Fibroblast of villous mesenchyme (primary cell): ENCODE results near the gene HMG20A. TPM values are rescaled to one million over a fixed set of nuclear protein-coding genes. Genes with fewer than 3 reads are reported as not detected.

Experiments used
- DNase-seq: peaks from one replicate; pipeline ENCODE4 v3.0.0-alpha.2; 2010; ENCODE audit warnings: low read depth
- H3K4me3 ChIP-seq: 2 replicates; pipeline ENCODE4 v1.5.1; 2011; ENCODE audit warnings: low read depth, mild to moderate bottlenecking, low read length
- CTCF ChIP-seq: IDR thresholded peaks from 2 replicates; pipeline ENCODE4 v1.5.1; 2012; ENCODE audit warnings: low read depth, mild to moderate bottlenecking, low read length; ENCODE audit not compliant: insufficient read depth
- total RNA-seq: library from RNA; depleted of rRNA; stranded (reverse); fragments of >200 nt; gene quantifications from 2 replicates; pipeline ENCODE4 v1.2.3, GENCODE V29; 2012

Gene HMG20A
- 30.9 and 36.7 TPM in 2 replicates for total RNA-seq

- peak within 1 kb of the TSS; percentile 96 for H3K4me3 ChIP-seq
- peak; percentile 93 for DNase-seq
- TF ChIP-seq CTCF, result no peak
Observed at GRCh38 chr15:77420610-77421369, at the start of gene HMG20A. Gene HMG20A (plus strand): TSS chr15:77420888. CDS start chr15:77458408, 37,520 bp downstream.

GRCh38 chr15:77371850-77372563 lies 48.7 kb upstream of the HMG20A start:
- DNase-seq, result no peak
- no peak overlapping the region for H3K4me3 ChIP-seq
- no peak for TF ChIP-seq CTCF

GRCh38 chr15:77373441-77373840 lies 47.2 kb upstream of the HMG20A start:
- H3K4me3 ChIP-seq, result no peak overlapping the region
- TF ChIP-seq CTCF, result no peak
- DNase-seq, result no peak

GRCh38 chr15:77375133-77375532 lies 45.6 kb upstream of the HMG20A start:
- no peak for TF ChIP-seq CTCF
- DNase-seq, result no peak
- H3K4me3 ChIP-seq, result no peak overlapping the region

- H3K4me3 ChIP-seq, result no peak overlapping the region
- no peak for DNase-seq
- TF ChIP-seq CTCF, result no peak
Observed at GRCh38 chr15:77376770-77377169, 43.9 kb upstream of the HMG20A start.

GRCh38 chr15:77380033-77380432 lies 40.7 kb upstream of the HMG20A start:
- H3K4me3 ChIP-seq, result no peak overlapping the region
- no peak for DNase-seq
- no peak for TF ChIP-seq CTCF
